ENCODE data around the gene MPI. TPM values are rescaled to one million over a fixed set of nuclear protein-coding genes. Genes with fewer than 3 reads are reported as not detected.

The MPI gene
- total and polyA plus RNA-seq, 2 of the 8 experiments (the other 6 are each of a cell fraction or from before 2014, with no cell fraction given), result 31.0 to 74.8 TPM

GRCh38 chr15:74897300-74897701 lies 7.5 kb downstream of the MPI start:
- WGBS, 2 experiments (ENCODE audit: extremely low coverage in 1 of 2, insufficient coverage in 1 of 2, insufficient read length in 1 of 2, insufficient replicate concordance in 2 of 2, low coverage in 1 of 2, low lambda C conversion rate in 2 of 2, missing lambda C conversion rate in 1 of 2), result 92% methylated on average over 6 of the region's 6 CpGs; no CpG with 5 or more reads in 1 of the 2 experiments
- H3K9me3 ChIP-seq (ENCODE audit: insufficient read depth in 2 of 2, low read depth in 1 of 2, low read length in 1 of 2), result no peaks in the 10 kb centered on the region
- no peak overlapping the region for H4K8ac ChIP-seq (ENCODE audit: extremely low read depth, insufficient read depth, low read length)
- no peak overlapping the region for H2AK5ac ChIP-seq (ENCODE audit: low read depth, low read length)
- no peak overlapping the region for H3K18ac ChIP-seq (ENCODE audit: extremely low read depth, low read length)
- H3K27ac ChIP-seq (ENCODE audit: low read depth, low read length), result no peak overlapping the region
- H3K79me1 ChIP-seq (ENCODE audit: low read depth, low read length), result no peaks in the 10 kb centered on the region
- no peak for DNase-seq (ENCODE audit: low read depth in 1 of 2, low spot score in 2 of 2)
- H3K9ac ChIP-seq (replicated peaks in 1 of 4; ENCODE audit: extremely low read depth in 1 of 4, low read depth in 3 of 4, low read length in 3 of 4), result no peak overlapping the region
- H2BK12ac ChIP-seq (ENCODE audit: low read depth, low read length), result no peak overlapping the region
- ChIA-PET CTCF (ENCODE audit: partially characterized antibody) (interaction anchor here (0.6 to 7.8 kb wide), 9 partner anchors 13 to 170 kb away, joined by 3 to 52 read pairs (median 3); no protein-coding TSS in a partner anchor), POLR2A (ENCODE audit: partially characterized antibody) (interaction anchor here (0.9 to 11.9 kb wide), 12 partner anchors 6 to 110 kb away, joined by 3 to 116 read pairs (median 5); partner anchors contain the start of genes COX5A, FAM219B, MPI and SCAMP2)
- no peak overlapping the region for H3K4ac ChIP-seq (replicated peaks; ENCODE audit: insufficient read length, low read depth, low read length)
- H3K4me2 ChIP-seq (ENCODE audit: insufficient read depth in 1 of 2, low read depth in 2 of 2, low read length in 2 of 2), result no peak overlapping the region
- TF ChIP-seq POLR2A (IDR thresholded peaks at IDR 0.05; ENCODE audit: control extremely low read depth in 1 of 2, low read depth in 2 of 2, low read length in 2 of 2) (peak in 1 of 2 experiments; percentile 40; a peak in 1 of 3 replicates), MAFK (IDR thresholded peaks at IDR 0.05; ENCODE audit: low read depth, low read length) (no peak), POLR2AphosphoS5 (IDR thresholded peaks at IDR 0.05; ENCODE audit: low read depth, low read length) (0 out of 2 replicates have a peak, but pooled peaks have one; percentile 11)
- H4K20me1 ChIP-seq (replicated peaks in 1 of 2; ENCODE audit: control insufficient read depth in 1 of 2, insufficient read depth in 2 of 2, low read length in 2 of 2), result peaks cover 1 to 9% of the 10 kb centered on the region in 2 experiments
- H3K36me3 ChIP-seq (ENCODE audit: control insufficient read depth in 2 of 4, insufficient read depth in 4 of 4, low read length in 3 of 4), result peaks cover 19 to 51% (median 35%) of the 10 kb centered on the region in 4 experiments
- no peaks in the 10 kb centered on the region for H3K4me1 ChIP-seq (replicated peaks in 1 of 4; ENCODE audit: control insufficient read depth in 3 of 4, insufficient read depth in 4 of 4, low read length in 3 of 4)
- no peak overlapping the region for H4K91ac ChIP-seq (replicated peaks; ENCODE audit: insufficient read length, low read length)
- H3K23ac ChIP-seq (ENCODE audit: insufficient read length), result no peak overlapping the region
- H3K14ac ChIP-seq (ENCODE audit: insufficient read length), result no peak overlapping the region
- no peak overlapping the region for H2AFZ ChIP-seq (ENCODE audit: low read length)
- no peak overlapping the region for H2BK15ac ChIP-seq (ENCODE audit: low read length)
- no peak overlapping the region for H4K5ac ChIP-seq (ENCODE audit: insufficient read length, low read depth, low read length)
- H3K79me2 ChIP-seq (ENCODE audit: control insufficient read depth in 1 of 2, insufficient read depth in 2 of 2, low read length in 2 of 2), result no peaks in the 10 kb centered on the region
- no peak overlapping the region for H2BK120ac ChIP-seq (replicated peaks; ENCODE audit: low read depth, low read length)
- H2BK20ac ChIP-seq (ENCODE audit: low read length), result no peak overlapping the region
- no peaks in the 10 kb centered on the region for H3K23me2 ChIP-seq (ENCODE audit: low read depth, low read length)
- H3K27me3 ChIP-seq (replicated peaks in 1 of 4; ENCODE audit: control insufficient read depth in 3 of 4, extremely low read depth in 1 of 4, insufficient read depth in 3 of 4, low read length in 3 of 4), result no peaks in the 10 kb centered on the region
- no peak for FAIRE-seq
- H3K56ac ChIP-seq (replicated peaks; ENCODE audit: insufficient read length, low read depth, low read length), result no peak overlapping the region
- no peak overlapping the region for H3K4me3 ChIP-seq (ENCODE audit: extremely low read depth in 1 of 4, insufficient read depth in 2 of 4, low read depth in 3 of 4, low read length in 4 of 4)
- H2BK5ac ChIP-seq (ENCODE audit: low read depth, low read length), result no peak overlapping the region
